ENCODE measurements around the gene ITGA5.

Gene ITGA5

GRCh38 chr12:54388237-54389133 lies 30.6 kb downstream of the ITGA5 start:
- TF ChIP-seq LEF1 (IDR thresholded peaks at IDR 0.05; ENCODE audit: borderline replicate concordance) (no peak), NFRKB (IDR thresholded peaks at IDR 0.05) (no peak), TARDBP (IDR thresholded peaks at IDR 0.05) (no peak), ARNT (IDR thresholded peaks at IDR 0.05) (no peak), ELF4 (IDR thresholded peaks at IDR 0.05) (no peak), L3MBTL2 (conservative IDR thresholded peaks at IDR 0.05) (no peak), HDGF (IDR thresholded peaks at IDR 0.05; ENCODE audit: borderline replicate concordance) (no peak), SUZ12 (IDR thresholded peaks at IDR 0.05) (no peak), FOXK2 (IDR thresholded peaks at IDR 0.05) (no peak), CTBP1 (IDR thresholded peaks at IDR 0.05; ENCODE audit: borderline replicate concordance) (no peak), ZNF384 (IDR thresholded peaks at IDR 0.05) (no peak), BHLHE40 (IDR thresholded peaks at IDR 0.05; ENCODE audit: borderline replicate concordance) (no peak), FOXA1 (IDR thresholded peaks at IDR 0.05) (no peak), SP1 (IDR thresholded peaks at IDR 0.05) (no peak), FOXM1 (IDR thresholded peaks at IDR 0.05; ENCODE audit: borderline replicate concordance) (no peak)
- TF ChIP-seq, protein P1, sequence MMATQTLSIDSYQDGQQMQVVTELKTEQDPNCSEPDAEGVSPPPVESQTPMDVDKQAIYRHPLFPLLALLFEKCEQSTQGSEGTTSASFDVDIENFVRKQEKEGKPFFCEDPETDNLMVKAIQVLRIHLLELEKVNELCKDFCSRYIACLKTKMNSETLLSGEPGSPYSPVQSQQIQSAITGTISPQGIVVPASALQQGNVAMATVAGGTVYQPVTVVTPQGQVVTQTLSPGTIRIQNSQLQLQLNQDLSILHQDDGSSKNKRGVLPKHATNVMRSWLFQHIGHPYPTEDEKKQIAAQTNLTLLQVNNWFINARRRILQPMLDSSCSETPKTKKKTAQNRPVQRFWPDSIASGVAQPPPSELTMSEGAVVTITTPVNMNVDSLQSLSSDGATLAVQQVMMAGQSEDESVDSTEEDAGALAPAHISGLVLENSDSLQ (IDR thresholded peaks at IDR 0.05) = no peak
- ChIA-PET POLR2A (interaction anchor here (1.0 kb wide), 1 partner anchor 9 kb away, joined by 5 read pairs; no protein-coding TSS in a partner anchor), CTCF (interaction anchor here (0.6 to 1.5 kb wide), 5 partner anchors 9 to 165 kb away, joined by 3 to 16 read pairs (median 4); no protein-coding TSS in a partner anchor)
- DNase-seq (ENCODE audit: extremely low spot score) = no peak

DNA sequence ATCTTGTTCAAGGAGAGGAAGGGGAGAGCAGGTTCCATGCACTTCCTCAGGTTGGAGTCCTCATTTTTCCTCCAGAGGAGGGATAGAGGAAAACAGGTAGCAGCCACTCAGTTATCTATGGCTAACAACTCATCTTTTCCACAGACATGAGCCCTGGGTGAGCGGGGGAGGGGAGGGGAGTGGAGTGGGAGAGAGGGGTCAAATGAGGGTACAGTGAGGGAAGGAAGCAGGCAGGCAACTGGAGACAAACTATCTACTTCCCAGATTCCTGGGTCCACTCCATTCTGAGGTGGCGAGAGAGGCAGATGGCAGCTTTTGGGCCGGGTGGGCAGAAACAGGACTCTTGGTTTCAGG lies 32.0 kb downstream of the ITGA5 start:
- CTCF ChIA-PET = interaction anchor here (1.4 to 1.5 kb wide), 3 partner anchors 8 to 19 kb away, joined by 3 to 16 read pairs (median 5); no protein-coding TSS in a partner anchor
- no peak for DNase-seq (ENCODE audit: extremely low spot score)
- POLR2A ChIA-PET = no interaction called here
- TF ChIP-seq L3MBTL2 (conservative IDR thresholded peaks at IDR 0.05) (no peak), HDGF (IDR thresholded peaks at IDR 0.05; ENCODE audit: borderline replicate concordance) (no peak), ARNT (IDR thresholded peaks at IDR 0.05) (no peak), LEF1 (IDR thresholded peaks at IDR 0.05; ENCODE audit: borderline replicate concordance) (no peak), FOXM1 (IDR thresholded peaks at IDR 0.05; ENCODE audit: borderline replicate concordance) (no peak), CTBP1 (IDR thresholded peaks at IDR 0.05; ENCODE audit: borderline replicate concordance) (no peak)

GRCh38 chr12:54386403-54387113 lies 32.5 kb downstream of the ITGA5 start:
- DNase-seq (ENCODE audit: extremely low spot score) = no peak
- ChIA-PET POLR2A (no interaction called here), CTCF (interaction anchor here (0.6 to 1.5 kb wide), 5 partner anchors 7 to 51 kb away, joined by 3 to 16 read pairs (median 3); no protein-coding TSS in a partner anchor)
- TF ChIP-seq LEF1 (IDR thresholded peaks at IDR 0.05; ENCODE audit: borderline replicate concordance) = no peak
- no peak for TF ChIP-seq L3MBTL2 (conservative IDR thresholded peaks at IDR 0.05)
- TF ChIP-seq ARNT (IDR thresholded peaks at IDR 0.05) = no peak
- TF ChIP-seq, protein P1 (IDR thresholded peaks at IDR 0.05) = no peak
- no peak for TF ChIP-seq HDGF (IDR thresholded peaks at IDR 0.05; ENCODE audit: borderline replicate concordance)
- no peak for TF ChIP-seq CTBP1 (IDR thresholded peaks at IDR 0.05; ENCODE audit: borderline replicate concordance)
- no peak for TF ChIP-seq FOXA1 (IDR thresholded peaks at IDR 0.05)
- TF ChIP-seq FOXM1 (IDR thresholded peaks at IDR 0.05; ENCODE audit: borderline replicate concordance) = no peak
- TF ChIP-seq ELF4 (IDR thresholded peaks at IDR 0.05) = no peak
- TF ChIP-seq TARDBP (IDR thresholded peaks at IDR 0.05) = no peak
- TF ChIP-seq ZNF384 (IDR thresholded peaks at IDR 0.05) = no peak

GRCh38 chr12:54385251-54385914 lies 33.7 kb downstream of the ITGA5 start:
- DNase-seq (ENCODE audit: extremely low spot score) = no peak
- ChIA-PET CTCF (interaction anchor here (0.6 to 1.8 kb wide), 4 partner anchors 17 to 53 kb away, joined by 3 to 4 read pairs (median 3); no protein-coding TSS in a partner anchor), POLR2A (no interaction called here)
- TF ChIP-seq CTBP1 (IDR thresholded peaks at IDR 0.05; ENCODE audit: borderline replicate concordance) (no peak), LEF1 (IDR thresholded peaks at IDR 0.05; ENCODE audit: borderline replicate concordance) (no peak), FOXM1 (IDR thresholded peaks at IDR 0.05; ENCODE audit: borderline replicate concordance) (no peak), FOXK2 (IDR thresholded peaks at IDR 0.05) (no peak), SUZ12 (IDR thresholded peaks at IDR 0.05) (no peak), TARDBP (IDR thresholded peaks at IDR 0.05) (no peak), SP1 (IDR thresholded peaks at IDR 0.05) (no peak), ELF4 (IDR thresholded peaks at IDR 0.05) (no peak), ARNT (IDR thresholded peaks at IDR 0.05) (no peak)

DNA sequence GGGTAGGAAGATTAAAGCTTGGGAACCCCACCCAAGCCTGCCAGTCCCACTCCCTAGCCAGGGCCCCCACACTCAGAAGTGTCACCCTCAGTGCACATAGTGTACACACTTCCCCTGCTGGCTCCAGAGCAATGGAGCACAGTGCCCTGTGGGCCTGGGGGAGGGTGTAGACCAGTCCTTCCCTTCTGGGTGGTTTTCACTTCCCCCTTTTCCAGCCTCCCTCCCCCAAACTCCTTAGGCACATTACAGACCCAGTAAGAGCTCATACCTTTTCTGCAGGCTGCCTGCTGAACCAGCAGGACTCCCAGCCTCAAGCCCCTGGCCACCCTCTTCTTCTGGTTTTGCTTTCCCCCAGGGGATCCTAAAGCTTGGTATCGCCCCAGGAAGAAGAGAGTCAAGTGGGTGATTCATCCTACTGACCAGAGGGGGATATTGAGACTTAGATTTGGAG lies 34.5 kb downstream of the ITGA5 start, which contains the start of gene ZNF385A:
ZNF385A (minus strand) TSS at position 143 of the 451 bp plus-strand sequence. CDS start 219 bp downstream, outside the sequence.
- TF ChIP-seq ZNF384 (IDR thresholded peaks at IDR 0.05) = no peak
- no peak for TF ChIP-seq SUZ12 (IDR thresholded peaks at IDR 0.05)
- TF ChIP-seq L3MBTL2 (conservative IDR thresholded peaks at IDR 0.05) = no peak
- TF ChIP-seq NFRKB (IDR thresholded peaks at IDR 0.05) = no peak
- no peak for TF ChIP-seq FOXM1 (IDR thresholded peaks at IDR 0.05; ENCODE audit: borderline replicate concordance)
- TF ChIP-seq SP1 (IDR thresholded peaks at IDR 0.05) = no peak
- TF ChIP-seq, protein P1 (IDR thresholded peaks at IDR 0.05) = no peak
- TF ChIP-seq FOXK2 (IDR thresholded peaks at IDR 0.05) = no peak
- TF ChIP-seq FOXA1 (IDR thresholded peaks at IDR 0.05) = no peak
- no peak for TF ChIP-seq LEF1 (IDR thresholded peaks at IDR 0.05; ENCODE audit: borderline replicate concordance)
- TF ChIP-seq ELF4 (IDR thresholded peaks at IDR 0.05) = no peak
- no peak for TF ChIP-seq TARDBP (IDR thresholded peaks at IDR 0.05)
- no peak for TF ChIP-seq BHLHE40 (IDR thresholded peaks at IDR 0.05; ENCODE audit: borderline replicate concordance)
- no peak for TF ChIP-seq CTBP1 (IDR thresholded peaks at IDR 0.05; ENCODE audit: borderline replicate concordance)
- no peak for TF ChIP-seq ARNT (IDR thresholded peaks at IDR 0.05)
- TF ChIP-seq HDGF (IDR thresholded peaks at IDR 0.05; ENCODE audit: borderline replicate concordance) = no peak
- no peak for DNase-seq (ENCODE audit: extremely low spot score)
- CTCF ChIA-PET = interaction anchor here (0.7 to 1.8 kb wide), 3 partner anchors 14 to 19 kb away, joined by 4 read pairs; no protein-coding TSS in a partner anchor
- POLR2A ChIA-PET = no interaction called here

Measured in HEK293T (cell line).